NOMO-1 (cell line): ENCODE results near the gene CNTFR.

Source experiments
- DNase-seq, 2 experiments: peaks; one replicate each; lab custom pipeline; 2025; ENCODE audit not compliant: unreplicated experiment in 2 of 2; lab: John Stamatoyannopoulos, UW

The CNTFR gene

GRCh38 chr9:34512131-34513078, 77.1 kb downstream of the CNTFR start:
- DNase-seq: no peak

- DNase-seq: no peak
These were observed 78.7 kb downstream of the CNTFR start for GRCh38 chr9:34510497-34511468.

GRCh38 chr9:34508951-34509350, 80.6 kb downstream of the CNTFR start:
- no peak for DNase-seq

DNA sequence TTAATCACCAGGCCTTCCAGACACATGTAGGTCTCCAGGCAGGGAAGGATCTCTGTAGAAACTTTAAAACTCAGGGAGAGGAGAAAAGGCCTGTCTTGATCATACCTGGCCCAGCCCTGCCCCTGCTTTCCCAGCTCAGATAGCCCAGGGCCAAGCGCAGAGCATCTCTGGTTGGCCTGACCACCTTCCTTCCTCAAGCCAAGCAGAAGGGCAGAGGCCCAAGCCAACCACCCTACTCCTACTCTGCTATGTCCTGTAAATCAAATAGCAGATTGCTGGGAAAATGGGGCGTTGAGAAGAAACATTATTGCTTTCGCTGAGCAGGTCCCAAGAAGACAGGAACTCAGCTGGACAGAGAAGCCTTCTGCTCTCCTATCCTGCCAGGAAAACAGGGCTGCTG, 81.1 kb downstream of the CNTFR start:
- DNase-seq: no peak

DNA sequence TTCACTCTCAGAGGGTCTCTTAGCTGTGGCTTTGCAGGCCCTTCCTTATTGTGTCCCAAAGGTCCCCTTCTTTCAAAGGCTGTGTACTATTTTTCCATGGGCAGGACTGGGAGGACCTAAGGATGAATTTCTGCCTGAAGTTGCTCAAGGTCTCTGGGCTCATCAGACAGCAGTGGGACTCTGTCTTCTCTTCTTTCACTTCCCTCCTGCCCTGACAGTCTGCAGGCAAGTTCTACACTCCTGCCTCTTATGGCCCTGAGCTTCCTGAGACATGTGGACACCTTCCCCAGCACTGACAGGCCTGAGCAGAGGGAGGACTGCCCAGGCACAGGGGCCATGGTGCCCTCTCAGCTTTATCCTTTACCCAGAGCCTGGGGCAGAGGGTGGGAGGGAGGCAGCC, 81.6 kb downstream of the CNTFR start:
- DNase-seq: peak in 1 of 2 experiments; percentile 57

DNA sequence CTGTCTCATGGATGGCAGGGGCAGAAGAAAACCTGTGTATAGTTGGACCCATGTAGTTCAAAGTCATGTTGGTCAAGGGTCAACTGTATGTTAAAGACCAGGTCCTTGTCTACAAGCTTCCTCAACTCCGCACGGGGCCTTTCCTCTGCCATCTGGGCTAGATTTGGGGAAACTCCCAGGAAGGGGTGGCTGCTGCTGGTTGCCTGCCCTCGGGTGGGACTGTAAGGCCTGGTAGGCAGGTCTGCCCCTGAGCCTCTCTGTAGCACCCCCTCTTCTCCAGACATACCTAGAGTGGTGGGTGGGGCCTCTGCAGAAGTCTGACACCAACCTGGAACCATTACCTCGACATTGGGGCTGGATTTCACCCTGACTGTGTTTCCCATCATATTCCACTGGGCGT, 82.0 kb downstream of the CNTFR start:
- DNase-seq: no peak

DNA sequence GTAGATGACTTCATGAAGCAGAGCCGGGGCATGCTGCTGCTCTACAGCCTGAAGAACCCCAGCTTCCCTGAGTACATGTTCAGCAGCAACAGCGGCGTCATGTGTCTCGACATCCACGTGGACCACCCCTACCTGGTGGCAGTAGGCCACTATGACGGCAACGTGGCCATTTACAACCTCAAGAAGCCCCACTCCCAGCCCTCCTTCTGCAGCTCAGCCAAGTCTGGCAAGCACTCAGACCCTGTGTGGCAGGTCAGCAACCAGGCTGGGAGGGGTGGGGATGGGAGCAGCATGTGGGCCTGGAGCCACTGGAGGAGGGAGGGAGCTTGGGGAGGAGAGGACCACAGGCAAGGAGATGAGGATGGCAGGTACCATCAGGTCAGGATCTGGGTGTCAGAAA, 82.9 kb downstream of the CNTFR start:
- no peak for DNase-seq

GRCh38 chr9:34505370-34506120, 84.0 kb downstream of the CNTFR start:
- no peak for DNase-seq

DNA sequence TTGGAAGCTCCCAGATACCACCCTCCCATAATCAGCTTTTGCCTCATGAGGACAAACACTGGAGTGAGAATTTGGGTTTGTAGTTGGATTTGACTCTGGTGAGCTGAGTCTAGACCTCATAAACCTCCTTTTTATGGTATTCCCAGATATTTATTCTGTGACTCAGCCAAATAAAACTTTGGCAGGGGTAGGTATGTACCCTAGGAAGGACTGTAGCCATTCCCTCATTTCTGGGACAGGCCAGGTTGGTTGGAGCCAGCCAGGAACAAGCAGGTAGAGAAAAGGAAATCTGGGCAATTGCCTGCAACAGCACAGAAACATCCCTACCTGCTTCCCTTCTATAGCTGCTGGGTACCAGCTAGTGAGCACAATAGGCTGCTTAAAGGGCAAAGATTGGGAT, 86.1 kb downstream of the CNTFR start:
- DNase-seq: no peak

- no peak for DNase-seq
These were observed 86.6 kb downstream of the CNTFR start for GRCh38 chr9:34502891-34503290.

GRCh38 chr9:34502471-34502870, 87.1 kb downstream of the CNTFR start:
- no peak for DNase-seq

DNA sequence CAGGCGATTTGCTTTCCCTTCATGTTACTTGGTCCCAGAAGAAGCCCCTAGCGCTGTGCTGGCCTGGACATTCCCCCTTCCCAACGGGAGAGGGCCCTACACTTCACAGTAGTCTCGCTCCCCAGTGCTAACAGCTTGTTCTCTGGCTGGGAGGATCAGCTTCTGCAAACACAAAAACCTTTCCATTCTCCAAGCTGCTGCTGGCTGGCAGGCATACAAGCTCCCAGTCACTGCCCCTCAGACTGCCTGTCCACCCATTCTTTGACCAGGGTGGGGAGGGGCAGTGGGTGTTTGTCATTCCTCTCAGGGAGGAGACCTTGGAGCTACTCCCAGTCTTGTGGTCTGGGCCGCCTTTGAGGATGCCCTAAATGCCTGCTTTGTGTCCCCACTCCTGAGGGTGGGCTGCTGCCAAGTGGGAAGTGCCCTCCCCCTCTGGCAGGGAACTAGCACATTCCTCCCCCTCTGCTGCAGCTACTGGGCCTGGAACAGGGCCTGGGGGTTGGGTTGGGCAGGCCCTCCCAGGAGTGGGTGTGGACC, 87.6 kb downstream of the CNTFR start:
- no peak for DNase-seq
